T-cell (primary cell): ENCODE measurements around the gene DNAJB12. TPM values are rescaled to one million over a fixed set of nuclear protein-coding genes. Genes with fewer than 3 reads are reported as not detected.
A peak's percentile ranks its signal among the peaks of the same experiment; 100 is the strongest.
"Not testable (repeated sequence)": the region's sequence is repeated elsewhere in the genome, so short reads cannot be mapped to it uniquely, and the experiment has no call there.

ENCODE experiments used
- ATAC-seq, 4 experiments: fragments of 200-7000 bp in 3 of 4; fragments of 150-1000 bp in 1 of 4; cut with Tn5 transposase; replicated peaks in 1 of 4; 1 replicate in 3 of 4; 2 replicates in 1 of 4; pipeline ENCODE4 v1.10.0; 2021; ENCODE audit warnings: moderate library complexity in 3 of 4, mild to moderate bottlenecking in 2 of 4, moderate number of reproducible peaks in 1 of 4
- CTCF ChIA-PET, 2 donors: fragments of 300-600 bp; sonication (Branson Sonifier 250); formaldehyde crosslinking; loops; one replicate each; lab custom pipeline; 2022; ENCODE audit warnings: antibody characterized with exemption in 2 of 2; lab: Charles Lee
- POLR2A ChIA-PET, 2 donors: fragments of 300-600 bp; sonication (Branson Sonifier 250); formaldehyde crosslinking; loops; one replicate each; lab custom pipeline; 2022; ENCODE audit warnings: antibody characterized with exemption in 2 of 2; lab: Charles Lee
- DNase-seq, 35 experiments: peaks; one replicate each; pipeline versions ENCODE4 v3.0.0 to v3.0.0-alpha.2; 2013 to 2023
- H3K27ac ChIP-seq: one replicate; pipeline ENCODE4 v1.5.1; 2013; ENCODE audit warnings: low read length
- H3K27me3 ChIP-seq, 2 experiments: replicated peaks in 1 of 2; 1 replicate in 1 of 2; 2 replicates in 1 of 2; pipeline versions ENCODE4 v1.6.1 to v1.7.0; 2013; ENCODE audit warnings: low read length in 1 of 2, mixed read lengths in 1 of 2; ENCODE audit not compliant: control insufficient read depth in 2 of 2, insufficient read depth in 2 of 2; ENCODE audit errors: extremely low read depth in 1 of 2
- H3K36me3 ChIP-seq, 2 donors: 1 replicate in 1 of 2; 2 replicates in 1 of 2; pipeline versions ENCODE4 v1.6.1 to v1.7.0; 2013; ENCODE audit warnings: low read length in 1 of 2; ENCODE audit not compliant: control insufficient read depth in 2 of 2, insufficient read depth in 1 of 2; ENCODE audit errors: extremely low read depth in 1 of 2
- H3K4me1 ChIP-seq, 2 experiments: 1 replicate in 1 of 2; 2 replicates in 1 of 2; pipeline versions ENCODE4 v1.6.1 to v1.7.0; 2013; ENCODE audit warnings: low read length in 2 of 2, mixed read lengths in 1 of 2; ENCODE audit not compliant: insufficient read depth in 2 of 2, control insufficient read depth in 1 of 2; ENCODE audit errors: extremely low read depth in 1 of 2
- H3K4me3 ChIP-seq, 2 donors: 1 replicate in 1 of 2; 2 replicates in 1 of 2; pipeline versions ENCODE4 v1.5.1 to v1.7.0; 2013; ENCODE audit warnings: mild to moderate bottlenecking in 2 of 2, low read length in 1 of 2, moderate library complexity in 1 of 2; ENCODE audit not compliant: control insufficient read depth in 1 of 2; ENCODE audit errors: extremely low read depth in 1 of 2
- H3K9me3 ChIP-seq: 2 replicates; pipeline ENCODE4 v1.7.0; 2013
- H3K27ac Mint-ChIP-seq, 2 donors: one replicate each; pipeline ENCODE4 v1.8.0; 2020 to 2021; ENCODE audit warnings: mild to moderate bottlenecking in 2 of 2, mixed read lengths in 2 of 2
- H3K27me3 Mint-ChIP-seq, 2 donors: one replicate each; pipeline ENCODE4 v1.8.0; 2021 to 2022; ENCODE audit warnings: mixed read lengths in 2 of 2
- H3K36me3 Mint-ChIP-seq: one replicate; pipeline ENCODE4 v1.8.0; 2021; ENCODE audit warnings: mixed read lengths
- H3K4me1 Mint-ChIP-seq, 3 donors: one replicate each; pipeline ENCODE4 v1.8.0; 2020 to 2022; ENCODE audit warnings: mixed read lengths in 3 of 3, mild to moderate bottlenecking in 1 of 3
- H3K4me3 Mint-ChIP-seq, 3 donors: one replicate each; pipeline ENCODE4 v1.8.0; 2020 to 2022; ENCODE audit warnings: mild to moderate bottlenecking in 3 of 3, mixed read lengths in 3 of 3, moderate library complexity in 3 of 3
- H3K9me3 Mint-ChIP-seq, 3 donors: one replicate each; pipeline ENCODE4 v1.8.0; 2020 to 2022; ENCODE audit warnings: mixed read lengths in 3 of 3
- WGBS: methylation state at CpG from one replicate; pipeline ENCODE4 v1.1.5; 2013; ENCODE audit warnings: missing lambda C conversion rate; ENCODE audit not compliant: insufficient coverage; 5-methylcytosine and 5-hydroxymethylcytosine counted together
- total RNA-seq, 35 experiments: library from RNA in 6 of 35; stranded (reverse) in 6 of 35; fragments of 120-200 nt in 1 of 35; gene quantifications; one replicate each; pipeline versions ENCODE4 v1.2.1 to v1.2.4 and lab custom pipeline; 2013 to 2026

Gene DNAJB12
- total RNA-seq, 5 donors from 2014 or later (not counting 1 experiment from before 2014, with no cell fraction given) = 27.1 to 41.4 (median 31.2) TPM

- Histone ChIP-seq H3K4me3 (peak overlapping the region; percentile 52 to 75), H3K27ac (peak overlapping the region; percentile 69), H3K4me1 (peaks cover 61 to 83% of the 10 kb centered on the region in 2 experiments)
- not testable (repeated sequence) for H3K9me3 Mint-ChIP-seq, H3K36me3 ChIP-seq, H3K36me3 Mint-ChIP-seq, H3K9me3 ChIP-seq, H3K27me3 Mint-ChIP-seq, H3K27me3 ChIP-seq
- CTCF ChIA-PET = interaction anchor here (0.6 to 1.7 kb wide), 13 partner anchors 11 to 253 kb away, joined by 3 to 9 read pairs (median 4); partner anchors contain the start of gene DDIT4 (in 1 of the 2)
- WGBS = 31% methylated on average over 27 of the region's 32 CpGs
- DNase-seq = peak; percentile 33 to 79 (median 59)
- POLR2A ChIA-PET = interaction anchor here (0.7 to 1.1 kb wide), 3 partner anchors 10 to 36 kb away, joined by 3 to 5 read pairs (median 4); no protein-coding TSS in a partner anchor
- Mint-ChIP-seq H3K4me1 (peaks cover 78 to 82% (median 79%) of the 10 kb centered on the region in 3 donors), H3K4me3 (peak overlapping the region; percentile 85 to 94 (median 93)), H3K27ac (peak overlapping the region; percentile 93 to 98)
- peak in 2 of 4 experiments; percentile 2 to 10 for ATAC-seq
Observed at GRCh38 chr10:72326665-72327603, 27.8 kb downstream of the DNAJB12 start.

DNA sequence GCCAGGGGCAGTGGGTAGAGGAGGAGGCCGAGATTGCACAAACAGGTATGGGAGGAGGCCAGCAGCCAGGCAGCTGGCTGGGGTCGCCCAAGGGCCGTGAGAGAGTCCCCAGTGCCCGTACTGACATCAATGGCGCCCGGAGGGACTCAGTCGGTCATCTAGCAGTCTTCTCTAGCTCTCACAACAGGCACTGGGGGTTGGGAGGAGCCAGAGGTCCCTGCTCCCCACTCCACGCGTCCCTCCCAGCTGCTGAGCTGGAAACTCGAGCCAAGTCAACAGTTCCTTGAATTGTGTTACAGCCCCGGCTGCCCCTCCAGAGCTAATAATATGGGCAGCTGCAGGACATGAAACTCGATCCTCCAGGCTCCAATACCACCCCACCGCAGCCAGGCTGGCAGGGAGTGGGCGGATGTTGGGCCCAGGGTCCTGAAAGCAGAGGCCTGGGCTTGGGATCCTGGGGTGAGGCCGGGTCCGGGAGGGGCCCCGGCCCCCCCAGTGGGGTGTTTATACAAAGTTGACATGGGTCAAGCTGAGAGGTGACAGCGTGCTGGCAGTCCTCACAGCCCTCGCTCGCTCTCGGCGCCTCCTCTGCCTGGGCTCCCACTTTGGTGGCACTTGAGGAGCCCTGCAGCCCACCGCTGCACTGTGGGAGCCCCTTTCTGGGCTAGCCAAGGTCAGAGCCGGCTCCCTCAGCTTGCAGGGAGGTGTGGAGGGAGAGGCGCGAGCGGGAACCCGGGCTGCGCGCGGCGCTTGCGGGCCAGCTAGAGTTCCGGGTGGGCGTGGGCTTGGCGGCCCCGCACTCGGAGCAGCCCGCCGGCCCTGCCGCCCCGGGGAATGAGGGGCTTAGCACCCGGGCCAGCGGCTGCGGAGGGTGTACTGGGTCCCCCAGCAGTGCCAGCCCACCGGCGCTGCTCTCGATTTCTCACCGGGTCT, 29.2 kb downstream of the DNAJB12 start:
- WGBS = 96% methylated on average over 39 of the region's 49 CpGs
- H3K9me3 ChIP-seq, H3K36me3 Mint-ChIP-seq, H3K27me3 ChIP-seq, H3K27me3 Mint-ChIP-seq, H3K9me3 Mint-ChIP-seq, DNase-seq, ATAC-seq, H3K27ac Mint-ChIP-seq, H3K36me3 ChIP-seq, H3K27ac ChIP-seq, H3K4me3 ChIP-seq: not testable (repeated sequence)
- peak overlapping the region in 1 of 3 donors; percentile 25 for H3K4me3 Mint-ChIP-seq
- CTCF ChIA-PET = interaction anchor here (1.1 to 1.7 kb wide), 3 partner anchors 12 to 52 kb away, joined by 4 to 9 read pairs (median 8); partner anchors contain the start of gene DDIT4 (in 1 of the 2)
- H3K4me1 ChIP-seq = peaks cover 62 to 84% of the 10 kb centered on the region in 2 experiments
- H3K4me1 Mint-ChIP-seq = peaks cover 72 to 82% (median 79%) of the 10 kb centered on the region in 3 donors
- POLR2A ChIA-PET = interaction anchor here in 1 of 2 donors (0.8 kb wide), 1 partner anchor 34 kb away, joined by 4 read pairs; no protein-coding TSS in a partner anchor

DNA sequence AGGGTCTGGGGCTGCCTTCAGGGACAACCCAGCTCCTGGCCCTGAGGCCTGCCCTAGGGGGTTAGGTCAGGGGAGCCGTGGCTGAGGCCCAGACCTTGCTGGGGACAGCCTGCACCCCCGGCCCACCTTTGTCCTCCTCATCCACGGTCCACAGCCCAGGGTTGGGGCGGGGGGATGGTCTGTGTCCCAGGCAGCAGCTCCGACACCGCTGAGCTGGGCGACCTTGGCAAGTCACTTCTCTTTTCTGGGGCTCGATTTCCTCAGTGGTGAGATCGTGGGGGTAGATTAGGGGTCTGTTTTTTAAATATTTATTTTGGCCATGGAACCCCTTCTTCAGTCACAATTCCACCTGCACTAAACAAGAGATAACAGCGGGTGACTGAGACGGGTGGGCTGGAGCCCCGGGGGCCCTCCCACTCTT, 30.9 kb downstream of the DNAJB12 start:
- H3K27me3 Mint-ChIP-seq = no peaks in the 10 kb centered on the region
- POLR2A ChIA-PET = interaction anchor here in 1 of 2 donors (0.9 kb wide), 1 partner anchor 12 kb away, joined by 3 read pairs; no protein-coding TSS in a partner anchor
- Histone ChIP-seq H3K36me3 (no peaks in the 10 kb centered on the region), H3K4me3 (no peak overlapping the region), H3K27me3 (peaks cover 0 to 2% of the 10 kb centered on the region in 2 experiments), H3K4me1 (peaks cover 55 to 81% of the 10 kb centered on the region in 2 experiments), H3K9me3 (no peaks in the 10 kb centered on the region), H3K27ac (peak overlapping the region; percentile 59)
- H3K4me1 Mint-ChIP-seq = peaks cover 71 to 77% (median 75%) of the 10 kb centered on the region in 3 donors
- peak overlapping the region; percentile 97 to 99 for H3K27ac Mint-ChIP-seq
- H3K36me3 Mint-ChIP-seq = no peaks in the 10 kb centered on the region
- no peaks in the 10 kb centered on the region for H3K9me3 Mint-ChIP-seq
- 78% methylated on average over 5 of the region's 12 CpGs for WGBS
- peak overlapping the region in 1 of 3 donors; percentile 25 for H3K4me3 Mint-ChIP-seq
- CTCF ChIA-PET = interaction anchor here in 1 of 2 donors (0.6 kb wide), 1 partner anchor 103 kb away, joined by 5 read pairs; no protein-coding TSS in a partner anchor
- ATAC-seq (no peak), DNase-seq (no peak)

DNA sequence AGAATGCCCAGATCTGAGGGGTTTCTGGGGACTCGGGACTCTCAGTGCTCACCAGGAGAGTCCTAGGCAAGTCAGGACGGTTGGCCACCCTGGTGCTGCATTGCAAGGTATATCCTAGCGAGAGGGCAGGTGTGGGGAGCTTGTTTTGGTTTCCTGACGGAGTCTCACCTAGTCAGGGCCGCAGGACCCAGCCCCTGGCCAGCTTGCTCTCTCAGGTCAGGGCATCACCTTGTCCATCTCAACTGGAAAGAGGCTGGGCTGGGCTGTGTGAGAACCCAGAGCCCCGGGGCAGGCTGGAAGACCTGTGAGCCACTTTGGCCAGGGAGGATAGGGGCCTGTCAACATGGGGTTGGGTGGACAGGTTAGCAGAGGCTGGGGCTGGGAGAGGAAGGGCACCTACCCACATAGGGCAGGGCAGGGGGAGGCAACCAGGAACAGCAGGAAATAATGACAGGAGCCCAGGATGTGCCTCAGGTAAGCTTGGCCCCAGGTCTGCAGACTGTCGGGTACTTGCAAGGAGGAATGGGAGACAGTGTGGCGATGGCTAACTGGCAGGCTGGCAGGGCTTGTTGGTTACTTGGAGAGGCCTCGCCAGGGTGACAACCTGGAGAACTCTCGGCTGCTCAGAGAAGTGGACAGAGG, 31.5 kb downstream of the DNAJB12 start:
- H3K4me1 Mint-ChIP-seq = peaks cover 71 to 77% (median 75%) of the 10 kb centered on the region in 3 donors
- Histone ChIP-seq H3K9me3 (no peaks in the 10 kb centered on the region), H3K36me3 (no peaks in the 10 kb centered on the region), H3K4me3 (no peak overlapping the region), H3K27me3 (no peaks in the 10 kb centered on the region), H3K27ac (peak overlapping the region; percentile 59), H3K4me1 (peaks cover 55 to 81% of the 10 kb centered on the region in 2 experiments)
- H3K36me3 Mint-ChIP-seq = no peaks in the 10 kb centered on the region
- H3K9me3 Mint-ChIP-seq = no peaks in the 10 kb centered on the region
- ATAC-seq (no peak), DNase-seq (no peak)
- peak overlapping the region in 1 of 3 donors; percentile 58 for H3K4me3 Mint-ChIP-seq
- ChIA-PET CTCF (interaction anchor here in 1 of 2 donors (0.6 kb wide), 1 partner anchor 102 kb away, joined by 5 read pairs; no protein-coding TSS in a partner anchor), POLR2A (interaction anchor here in 1 of 2 donors (0.9 kb wide), 1 partner anchor 12 kb away, joined by 3 read pairs; no protein-coding TSS in a partner anchor)
- peak overlapping the region; percentile 97 to 99 for H3K27ac Mint-ChIP-seq
- WGBS = 91% methylated on average over 8 of the region's 10 CpGs
- H3K27me3 Mint-ChIP-seq = no peaks in the 10 kb centered on the region

- H3K4me1 ChIP-seq = peaks cover 52 to 81% of the 10 kb centered on the region in 2 experiments
- WGBS = 60% methylated on average over 5 of the region's 16 CpGs
- POLR2A ChIA-PET = interaction anchor here (1.2 to 1.7 kb wide), 2 partner anchors 9 kb away, joined by 4 to 6 read pairs; no protein-coding TSS in a partner anchor
- ATAC-seq = peak; percentile 14 to 28 (median 25)
- peak overlapping the region; percentile 97 to 99 for H3K27ac Mint-ChIP-seq
- H3K4me1 Mint-ChIP-seq = peaks cover 67 to 76% (median 72%) of the 10 kb centered on the region in 3 donors
- CTCF ChIA-PET = interaction anchor here (0.7 to 1.2 kb wide), 2 partner anchors 15 to 75 kb away, joined by 3 to 6 read pairs; no protein-coding TSS in a partner anchor
- no peaks in the 10 kb centered on the region for H3K27me3 Mint-ChIP-seq
- no peaks in the 10 kb centered on the region for H3K27me3 ChIP-seq
- H3K9me3 ChIP-seq = no peaks in the 10 kb centered on the region
- no peak overlapping the region for H3K4me3 ChIP-seq
- peak overlapping the region; percentile 59 for H3K27ac ChIP-seq
- peak in 8 of 35 experiments; percentile 35 to 68 (median 50) for DNase-seq
- H3K9me3 Mint-ChIP-seq = no peaks in the 10 kb centered on the region
- no peaks in the 10 kb centered on the region for H3K36me3 ChIP-seq
- H3K4me3 Mint-ChIP-seq = peak overlapping the region in 1 of 3 donors; percentile 58
- H3K36me3 Mint-ChIP-seq = no peaks in the 10 kb centered on the region
Observed at GRCh38 chr10:72322280-72323058, 32.2 kb downstream of the DNAJB12 start.
